ENCODE data around the gene ARCN1.

Gene ARCN1

DNA sequence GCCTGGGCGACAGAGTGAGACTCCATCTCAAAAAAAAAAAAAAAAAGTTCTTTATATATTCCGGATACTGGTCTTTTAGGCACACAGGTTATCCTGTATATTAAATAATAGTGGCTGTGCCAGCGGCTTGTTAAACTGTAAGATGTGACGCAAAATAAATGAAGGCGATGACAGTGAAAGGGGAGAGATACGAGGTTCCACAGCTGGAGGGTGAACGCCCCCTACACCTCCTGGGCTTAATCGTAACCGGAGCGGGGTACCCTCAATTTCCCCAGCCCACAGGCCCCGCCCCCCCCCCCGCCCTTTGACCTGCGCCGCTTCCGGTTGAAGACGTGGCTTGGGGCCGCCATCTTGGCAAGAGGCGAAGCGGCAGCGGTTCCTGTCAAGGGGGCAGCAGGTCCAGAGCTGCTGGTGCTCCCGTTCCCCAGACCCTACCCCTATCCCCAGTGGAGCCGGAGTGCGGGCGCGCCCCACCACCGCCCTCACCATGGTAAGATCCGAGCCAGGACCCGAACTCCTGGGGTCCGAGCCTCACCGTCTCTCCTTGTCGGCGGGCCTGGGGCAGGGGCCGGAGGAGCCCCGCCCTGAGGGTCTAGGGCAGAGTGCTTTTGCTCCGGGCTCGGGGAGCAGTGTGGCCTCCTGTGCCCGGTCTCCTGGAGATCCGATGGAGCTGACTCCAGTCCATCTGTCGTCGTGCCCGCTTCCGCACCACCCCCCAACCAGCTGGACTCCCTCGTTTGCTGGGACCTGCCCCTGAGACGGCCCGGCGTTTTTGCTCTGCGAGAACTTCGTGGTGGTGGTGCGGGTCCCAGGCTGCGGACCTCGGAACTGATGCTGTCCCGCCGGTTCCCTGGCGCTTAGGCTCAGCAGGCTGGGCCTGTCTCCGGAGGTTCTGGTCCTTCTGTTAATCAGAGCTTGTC, at the start of gene ARCN1:
TSS of gene ARCN1 (plus strand) at position 349 of the 920 bp plus-strand sequence. CDS start at position 488, 139 bp downstream.
- DNase-seq (ENCODE audit: insufficient read length, low spot score) (peak; percentile 42), FAIRE-seq (no peak)
- TF ChIP-seq POLR2A (IDR thresholded peaks at IDR 0.05; ENCODE audit: low read depth, low read length): peak; percentile 59

DNA sequence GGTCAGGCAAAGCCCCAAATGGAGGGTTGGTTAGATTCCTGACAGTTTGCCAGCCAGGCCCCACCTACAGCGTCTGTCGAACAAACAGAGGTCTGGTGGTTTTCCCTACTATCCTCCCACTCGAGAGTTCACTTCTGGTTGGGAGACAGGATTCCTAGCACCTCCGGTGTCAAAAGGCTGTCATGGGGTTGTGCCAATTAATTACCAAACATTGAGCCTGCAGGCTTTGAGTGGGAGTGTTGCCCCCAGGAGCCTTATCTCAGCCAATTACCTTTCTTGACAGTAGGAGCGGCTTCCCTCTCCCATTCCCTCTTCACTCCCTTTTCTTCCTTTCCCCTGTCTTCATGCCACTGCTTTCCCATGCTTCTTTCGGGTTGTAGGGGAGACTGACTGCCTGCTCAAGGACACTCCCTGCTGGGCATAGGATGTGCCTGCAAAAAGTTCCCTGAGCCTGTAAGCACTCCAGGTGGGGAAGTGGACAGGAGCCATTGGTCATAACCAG, 49.6 kb upstream of the ARCN1 start:
- no peak for TF ChIP-seq POLR2A (IDR thresholded peaks at IDR 0.05; ENCODE audit: low read depth, low read length)
- no peak for DNase-seq (ENCODE audit: insufficient read length, low spot score)
- no peak for FAIRE-seq

DNA sequence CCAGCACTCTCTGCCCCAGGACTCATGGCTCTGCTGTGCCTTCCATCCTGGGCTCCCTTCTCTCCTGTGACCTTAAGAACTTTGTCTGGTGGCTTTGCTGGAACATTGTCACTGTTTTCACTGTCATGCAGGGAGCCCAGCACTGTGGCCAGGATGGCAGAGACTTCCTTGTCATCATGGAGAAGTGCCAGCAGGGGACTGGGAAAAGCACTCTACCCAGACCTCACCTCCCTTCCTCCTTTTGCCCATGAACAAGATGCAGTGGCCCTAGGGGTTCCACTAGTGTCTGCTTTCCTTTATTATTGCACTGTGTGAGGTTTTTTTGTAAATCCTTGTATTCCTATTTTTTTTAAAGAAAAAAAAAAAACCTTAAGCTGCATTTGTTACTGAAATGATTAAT, 47.9 kb upstream of the ARCN1 start:
- DNase-seq (ENCODE audit: insufficient read length, low spot score) (no peak), FAIRE-seq (no peak)
- no peak for TF ChIP-seq POLR2A (IDR thresholded peaks at IDR 0.05; ENCODE audit: low read depth, low read length)

DNA sequence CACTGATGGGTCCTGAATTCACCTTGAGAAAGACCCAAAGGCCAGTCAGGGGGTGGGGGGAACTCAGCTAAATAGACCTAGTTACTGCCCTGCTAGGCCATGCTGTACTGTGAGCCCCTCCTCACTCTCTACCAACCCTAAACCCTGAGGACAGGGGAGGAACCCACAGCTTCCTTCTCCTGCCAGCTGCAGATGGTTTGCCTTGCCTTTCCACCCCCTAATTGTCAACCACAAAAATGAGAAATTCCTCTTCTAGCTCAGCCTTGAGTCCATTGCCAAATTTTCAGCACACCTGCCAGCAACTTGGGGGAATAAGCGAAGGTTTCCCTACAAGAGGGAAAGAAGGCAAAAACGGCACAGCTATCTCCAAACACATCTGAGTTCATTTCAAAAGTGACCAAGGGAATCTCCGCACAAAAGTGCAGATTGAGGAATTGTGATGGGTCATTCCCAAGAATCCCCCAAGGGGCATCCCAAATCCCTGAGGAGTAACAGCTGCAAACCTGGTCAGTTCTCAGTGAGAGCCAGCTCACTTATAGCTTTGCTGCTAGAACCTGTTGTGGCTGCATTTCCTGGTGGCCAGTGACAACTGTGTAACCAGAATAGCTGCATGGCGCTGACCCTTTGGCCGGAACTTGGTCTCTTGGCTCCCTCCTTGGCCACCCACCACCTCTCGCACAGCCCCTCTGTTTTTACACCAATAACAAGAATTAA, 47.3 kb upstream of the ARCN1 start:
- FAIRE-seq (no peak), DNase-seq (ENCODE audit: insufficient read length, low spot score) (no peak)
- TF ChIP-seq POLR2A (IDR thresholded peaks at IDR 0.05; ENCODE audit: low read depth, low read length): no peak

DNA sequence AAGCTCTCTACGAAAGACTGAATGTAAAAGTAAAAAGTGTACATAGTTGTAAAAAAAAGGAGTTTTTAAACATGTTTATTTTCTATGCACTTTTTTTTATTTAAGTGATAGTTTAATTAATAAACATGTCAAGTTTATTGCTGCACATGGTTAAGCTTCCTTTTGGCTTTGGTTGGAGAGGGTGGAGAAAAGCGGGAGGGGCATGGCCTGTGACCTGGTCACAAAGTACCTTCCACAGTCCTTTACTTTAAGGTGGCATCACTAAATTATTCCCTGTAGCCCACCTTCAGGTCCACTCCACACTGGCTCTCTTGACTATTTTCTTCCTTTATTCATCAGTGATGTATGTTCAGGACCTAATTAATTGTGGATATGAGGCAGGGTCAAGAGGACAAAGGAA, 45.5 kb upstream of the ARCN1 start:
- FAIRE-seq (no peak), DNase-seq (ENCODE audit: insufficient read length, low spot score) (no peak)
- TF ChIP-seq POLR2A (IDR thresholded peaks at IDR 0.05; ENCODE audit: low read depth, low read length): no peak

DNA sequence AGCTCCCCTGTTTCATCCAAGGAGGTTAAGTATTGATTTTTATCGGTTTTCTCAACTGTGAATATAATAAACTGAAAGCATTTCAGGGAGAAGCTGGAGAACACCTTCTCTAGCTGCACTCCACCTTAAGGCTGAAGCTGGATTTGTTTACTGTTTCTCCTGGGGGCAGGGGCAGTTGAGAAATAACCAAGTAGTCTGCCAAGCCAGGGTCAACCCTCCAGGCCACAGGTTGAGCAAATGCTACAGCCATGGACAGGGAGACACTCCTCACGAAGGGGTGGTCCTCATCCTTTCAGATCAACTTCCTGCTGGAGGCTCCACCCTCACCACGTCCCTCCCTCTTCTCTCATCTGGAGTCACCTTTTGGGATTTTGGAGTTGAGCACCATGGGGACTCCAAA, 45.1 kb upstream of the ARCN1 start, which contains the start of gene TTC36:
TSS of gene TTC36 (plus strand) at position 366 of the 400 bp plus-strand sequence. CDS start at position 387, 21 bp downstream.
- FAIRE-seq: no peak
- TF ChIP-seq POLR2A (IDR thresholded peaks at IDR 0.05; ENCODE audit: low read depth, low read length): no peak
- DNase-seq (ENCODE audit: insufficient read length, low spot score): no peak

DNA sequence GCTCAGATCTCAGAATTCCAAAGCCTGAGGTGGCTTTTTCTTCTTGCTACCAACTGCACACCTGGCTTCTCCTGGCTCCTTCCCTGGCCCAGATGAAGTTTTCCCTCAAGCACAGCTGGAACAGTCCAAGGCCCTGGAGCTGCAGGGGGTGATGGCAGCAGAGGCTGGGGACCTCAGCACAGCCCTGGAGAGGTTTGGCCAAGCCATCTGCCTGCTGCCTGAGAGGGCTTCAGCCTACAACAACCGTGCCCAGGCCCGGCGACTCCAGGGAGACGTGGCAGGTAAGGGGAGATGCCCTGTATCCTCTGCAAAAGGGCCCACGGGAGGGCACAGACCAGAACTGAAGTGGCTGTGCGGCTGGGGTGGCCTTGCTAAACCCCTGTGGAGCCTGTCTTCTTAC, 43.7 kb upstream of the ARCN1 start:
- no peak for TF ChIP-seq POLR2A (IDR thresholded peaks at IDR 0.05; ENCODE audit: low read depth, low read length)
- FAIRE-seq (no peak), DNase-seq (ENCODE audit: insufficient read length, low spot score) (no peak)

DNA sequence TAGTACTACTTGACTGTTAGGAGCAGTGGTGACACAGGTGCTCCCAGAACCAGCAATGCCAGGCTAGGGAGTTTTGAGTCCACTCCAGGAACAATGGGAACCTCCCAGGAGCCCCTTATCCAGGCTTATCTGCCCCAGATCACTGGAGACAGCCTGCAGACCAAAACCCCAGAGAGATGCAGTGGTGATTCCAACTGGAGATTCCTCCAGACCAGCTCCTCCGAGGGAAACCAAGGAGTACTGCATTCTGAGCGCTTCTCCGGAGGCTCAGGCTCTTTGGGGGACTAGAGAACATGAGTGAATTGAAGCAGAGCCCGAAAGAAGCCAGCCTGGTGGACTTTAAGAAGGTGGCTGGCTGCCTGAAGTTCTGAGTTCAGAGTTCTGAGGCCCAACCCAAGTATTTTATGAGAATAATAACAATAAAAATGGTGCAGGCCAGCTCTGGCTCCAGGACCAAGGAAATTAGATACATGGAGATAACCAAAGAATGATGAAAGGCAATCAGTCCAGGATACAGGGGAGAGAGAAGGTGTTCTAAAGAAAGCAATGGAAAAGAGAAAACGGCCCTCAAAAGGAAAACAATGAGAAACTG, 42.5 kb upstream of the ARCN1 start:
- DNase-seq (ENCODE audit: insufficient read length, low spot score) (no peak), FAIRE-seq (no peak)
- TF ChIP-seq POLR2A (IDR thresholded peaks at IDR 0.05; ENCODE audit: low read depth, low read length): no peak

DNA sequence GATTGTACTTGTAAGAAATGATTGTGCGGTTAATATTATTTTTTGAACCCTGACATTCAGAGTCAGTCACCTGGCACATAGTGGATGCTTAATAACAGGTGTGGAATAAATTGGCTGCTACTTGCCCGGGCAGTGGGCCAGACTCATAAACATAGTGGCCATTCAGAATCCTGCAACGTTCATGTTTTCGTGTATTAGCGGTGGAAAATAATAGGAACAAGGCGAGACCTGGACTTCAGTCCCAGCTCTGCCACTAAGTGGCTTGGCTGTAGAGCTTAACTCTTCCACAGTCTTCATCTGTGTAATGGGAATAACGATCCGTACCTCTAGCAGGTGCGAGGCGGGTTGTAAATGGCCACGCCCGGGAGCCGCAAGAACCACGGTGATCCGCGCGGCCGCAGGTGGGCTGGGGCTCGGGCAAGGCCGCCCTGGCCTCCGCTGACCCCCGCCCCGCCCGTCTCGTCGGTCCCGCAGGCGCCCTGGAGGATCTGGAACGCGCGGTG, 42.0 kb upstream of the ARCN1 start:
- TF ChIP-seq POLR2A (IDR thresholded peaks at IDR 0.05; ENCODE audit: low read depth, low read length): no peak
- FAIRE-seq: no peak
- DNase-seq (ENCODE audit: insufficient read length, low spot score): no peak

DNA sequence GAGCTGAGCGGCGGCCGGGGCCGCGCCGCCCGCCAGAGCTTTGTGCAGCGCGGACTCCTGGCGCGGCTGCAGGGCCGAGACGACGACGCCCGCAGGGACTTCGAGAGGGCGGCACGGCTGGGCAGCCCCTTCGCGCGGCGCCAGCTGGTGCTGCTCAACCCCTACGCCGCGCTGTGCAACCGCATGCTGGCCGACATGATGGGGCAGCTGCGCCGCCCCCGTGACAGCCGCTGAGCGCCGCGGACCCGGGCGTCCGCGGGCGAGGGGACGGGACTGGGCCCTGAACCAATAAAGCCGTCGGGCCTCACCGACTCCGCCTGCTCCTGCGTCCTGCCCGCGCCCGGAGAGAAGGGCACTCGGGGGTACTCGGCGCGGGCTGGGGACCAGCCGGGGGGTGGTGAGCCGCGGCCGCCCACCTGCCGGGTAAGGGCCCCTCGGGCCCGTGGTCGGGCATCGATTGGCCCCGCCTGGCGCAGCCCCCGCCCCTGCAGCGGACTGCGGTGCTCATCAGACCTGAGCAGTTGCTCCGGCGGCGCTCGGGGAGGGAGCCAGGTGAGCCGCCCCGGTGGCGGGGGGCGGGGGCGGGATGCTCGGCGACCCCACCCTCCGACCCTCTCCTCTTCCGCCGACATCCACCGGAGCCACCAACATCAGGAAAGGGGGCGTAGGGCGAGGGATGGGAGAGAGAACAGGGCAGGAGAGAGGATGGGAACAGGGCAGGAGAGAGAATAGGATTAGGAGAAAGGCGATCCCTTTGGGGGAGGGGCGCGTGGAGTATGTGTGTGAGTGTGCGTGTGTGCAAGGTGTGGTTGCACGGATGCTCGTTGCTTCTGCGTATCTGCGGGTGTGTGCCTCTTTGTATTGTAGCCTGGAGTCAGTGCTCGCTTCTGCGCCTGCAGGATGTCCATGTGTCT, 41.3 kb upstream of the ARCN1 start, which contains the start of gene TMEM25:
TSS of gene TMEM25 (plus strand) at position 510 of the 914 bp plus-strand sequence. CDS start 610 bp downstream, outside the sequence.
- FAIRE-seq (no peak), DNase-seq (ENCODE audit: insufficient read length, low spot score) (no peak)
- TF ChIP-seq POLR2A (IDR thresholded peaks at IDR 0.05; ENCODE audit: low read depth, low read length): no peak

DNA sequence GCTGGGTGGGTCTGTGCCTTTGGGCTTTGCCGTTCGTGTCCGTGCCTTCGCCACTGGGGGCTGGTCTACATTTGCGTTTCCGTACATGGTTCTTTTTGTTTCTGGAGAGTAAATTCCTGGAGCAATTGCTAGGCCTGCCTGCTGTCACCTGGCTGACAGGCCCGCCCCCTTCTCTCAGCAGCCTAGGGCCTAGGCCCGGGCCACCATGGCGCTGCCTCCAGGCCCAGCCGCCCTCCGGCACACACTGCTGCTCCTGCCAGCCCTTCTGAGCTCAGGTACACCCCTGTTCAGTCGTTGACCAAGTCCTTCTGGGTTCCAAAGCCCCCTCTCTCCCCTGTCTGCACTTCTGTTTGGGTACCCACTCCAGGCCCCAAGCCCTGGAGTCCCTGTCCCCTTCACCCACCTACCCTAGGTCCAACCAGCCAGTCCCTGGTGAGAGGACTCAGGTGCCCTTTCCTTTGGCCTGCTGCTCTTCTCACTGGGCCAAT, 40.6 kb upstream of the ARCN1 start:
- TF ChIP-seq POLR2A (IDR thresholded peaks at IDR 0.05; ENCODE audit: low read depth, low read length): no peak
- FAIRE-seq (no peak), DNase-seq (ENCODE audit: insufficient read length, low spot score) (no peak)

DNA sequence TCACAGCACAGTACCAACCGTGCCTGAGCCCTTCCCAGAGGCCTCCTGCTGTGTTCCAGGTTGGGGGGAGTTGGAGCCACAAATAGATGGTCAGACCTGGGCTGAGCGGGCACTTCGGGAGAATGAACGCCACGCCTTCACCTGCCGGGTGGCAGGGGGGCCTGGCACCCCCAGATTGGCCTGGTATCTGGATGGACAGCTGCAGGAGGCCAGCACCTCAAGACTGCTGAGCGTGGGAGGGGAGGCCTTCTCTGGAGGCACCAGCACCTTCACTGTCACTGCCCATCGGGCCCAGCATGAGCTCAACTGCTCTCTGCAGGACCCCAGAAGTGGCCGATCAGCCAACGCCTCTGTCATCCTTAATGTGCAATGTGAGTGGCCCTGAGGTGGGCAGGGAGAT, 40.1 kb upstream of the ARCN1 start:
- FAIRE-seq (no peak), DNase-seq (ENCODE audit: insufficient read length, low spot score) (no peak)
- TF ChIP-seq POLR2A (IDR thresholded peaks at IDR 0.05; ENCODE audit: low read depth, low read length): no peak
